HEK293 (cell line): ENCODE data around the gene SLC25A6.

Source experiments
- CTCF ChIP-seq: fragments of 450-650 bp; formaldehyde crosslinking; IDR thresholded peaks from 2 replicates; pipeline ENCODE4 v1.5.1; 2016; ENCODE audit warnings: missing biosample characterization, missing genetic modification characterization
- HOXA7 ChIP-seq: sonication (generic); formaldehyde crosslinking; IDR thresholded peaks from 2 replicates; pipeline ENCODE4 v1.8.1; 2022; ENCODE audit warnings: missing genetic modification reagents, borderline replicate concordance
- REST ChIP-seq: fragments of 450-650 bp; formaldehyde crosslinking; IDR thresholded peaks from 2 replicates; pipeline ENCODE4 v1.5.1; 2016; ENCODE audit warnings: missing biosample characterization, missing genetic modification characterization
- TCF7L2 ChIP-seq: IDR thresholded peaks from 2 replicates; pipeline ENCODE4 v1.6.1; 2011; ENCODE audit warnings: low read depth, mild to moderate bottlenecking, inconsistent platforms, low read length, moderate library complexity, borderline replicate concordance
- TSHZ1 ChIP-seq: fragments of 450-650 bp; formaldehyde crosslinking; IDR thresholded peaks from 2 replicates; pipeline ENCODE4 v1.5.1; 2016; ENCODE audit warnings: missing biosample characterization, missing genetic modification characterization, borderline replicate concordance
- YY1 ChIP-seq: fragments of 450-650 bp; formaldehyde crosslinking; IDR thresholded peaks from 2 replicates; pipeline ENCODE4 v1.5.1; 2018; ENCODE audit warnings: missing biosample characterization, missing genetic modification characterization
- ZBTB11 ChIP-seq: fragments of 450-650 bp; formaldehyde crosslinking; conservative IDR thresholded peaks from 2 replicates; pipeline ENCODE4 v1.5.1; 2016; ENCODE audit warnings: low read depth, missing biosample characterization, missing genetic modification characterization
- ZBTB8A ChIP-seq: fragments of 450-650 bp; formaldehyde crosslinking; IDR thresholded peaks from 2 replicates; pipeline ENCODE4 v1.5.1; 2016; ENCODE audit warnings: missing biosample characterization, missing genetic modification characterization
- ZEB2 ChIP-seq: fragments of 450-650 bp; formaldehyde crosslinking; IDR thresholded peaks from 2 replicates; pipeline ENCODE4 v1.5.1; 2016; ENCODE audit warnings: missing biosample characterization, missing genetic modification characterization
- ZNF10 ChIP-seq: fragments of 450-650 bp; formaldehyde crosslinking; IDR thresholded peaks from 2 replicates; pipeline ENCODE4 v1.5.1; 2017; ENCODE audit warnings: missing biosample characterization, missing genetic modification characterization
- ZNF274 ChIP-seq, 2 experiments: fragments of 200-500 bp in 1 of 2; fragments of 450-650 bp in 1 of 2; sonication (Bioruptor generic) in 1 of 2; formaldehyde crosslinking in 1 of 2; IDR thresholded peaks; 2 replicates each; pipeline versions ENCODE4 v1.5.1 to v1.6.1; 2014 to 2016; ENCODE audit warnings: borderline replicate concordance in 1 of 2, inconsistent platforms in 1 of 2, low read length in 1 of 2, missing biosample characterization in 1 of 2, missing genetic modification characterization in 1 of 2
- ZNF302 ChIP-seq: fragments of 450-650 bp; formaldehyde crosslinking; IDR thresholded peaks from 2 replicates; pipeline ENCODE4 v1.5.1; 2016; ENCODE audit warnings: missing biosample characterization, missing genetic modification characterization, low read depth
- ZNF398 ChIP-seq: fragments of 450-650 bp; formaldehyde crosslinking; IDR thresholded peaks from 2 replicates; pipeline ENCODE4 v1.5.1; 2017; ENCODE audit warnings: missing biosample characterization, missing genetic modification characterization
- ZSCAN30 ChIP-seq: fragments of 450-650 bp; IDR thresholded peaks from 2 replicates; pipeline ENCODE4 v1.5.1; 2018; ENCODE audit warnings: missing biosample characterization, mild to moderate bottlenecking, missing genetic modification characterization, moderate library complexity

GRCh38 chrX:1427756-1428155 is 35.8 kb upstream of the SLC25A6 start:
- no peak for TF ChIP-seq ZNF302 (tag by site-specific recombination)
- TF ChIP-seq ZSCAN30 (tag by site-specific recombination) = no peak
- TF ChIP-seq YY1 (tag by site-specific recombination) = no peak
- no peak for TF ChIP-seq ZNF274 (IDR thresholded peaks at IDR 0.05; ENCODE audit: low read length)
- no peak for TF ChIP-seq ZNF274 (tag by site-specific recombination; IDR thresholded peaks at IDR 0.05; ENCODE audit: borderline replicate concordance)
- no peak for TF ChIP-seq ZNF398 (tag by site-specific recombination)
- no peak for TF ChIP-seq TCF7L2
- TF ChIP-seq HOXA7 (CRISPR knock-in tag) = no peak
- no peak for TF ChIP-seq CTCF (tag by site-specific recombination)
- TF ChIP-seq TSHZ1 (tag by site-specific recombination) = no peak
- TF ChIP-seq ZNF10 = no peak
- no peak for TF ChIP-seq ZBTB11 (tag by site-specific recombination)
- no peak for TF ChIP-seq ZBTB8A (tag by site-specific recombination)
- no peak for TF ChIP-seq ZEB2
- TF ChIP-seq REST (tag by site-specific recombination) = no peak
